NCI-H82 treated with DMSO at 0.1 percent for 48 hours (cell line): ENCODE measurements around the gene RND3.

Experiments
- DNase-seq: peaks from one replicate; lab custom pipeline; 2025; ENCODE audit not compliant: unreplicated experiment; lab: John Stamatoyannopoulos, UW

Gene RND3

GRCh38 chr2:150445398-150445797, 42.1 kb downstream of the RND3 start:
- DNase-seq: no peak

GRCh38 chr2:150442484-150442883, 45.0 kb downstream of the RND3 start:
- no peak for DNase-seq

- no peak for DNase-seq
Observed at GRCh38 chr2:150441784-150442183, 45.7 kb downstream of the RND3 start.

DNA sequence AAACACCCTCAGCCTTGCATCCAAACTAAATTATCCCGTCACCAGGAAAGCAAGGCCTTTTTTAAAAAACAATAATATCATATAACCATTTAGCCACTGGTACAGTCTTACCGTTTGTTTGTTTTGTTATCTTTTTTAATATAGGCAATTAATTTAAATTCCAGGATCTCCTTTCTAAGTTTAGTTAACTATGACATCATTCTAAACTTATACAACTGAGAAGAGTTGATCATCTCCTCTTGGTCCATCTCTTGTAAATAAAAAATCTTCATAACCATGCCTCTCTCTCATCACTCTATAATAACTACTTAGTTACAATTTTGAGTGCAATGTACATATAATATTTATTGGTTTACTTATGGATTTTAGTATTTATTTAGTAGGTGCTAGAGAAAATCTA, 46.2 kb downstream of the RND3 start:
- DNase-seq: no peak

DNA sequence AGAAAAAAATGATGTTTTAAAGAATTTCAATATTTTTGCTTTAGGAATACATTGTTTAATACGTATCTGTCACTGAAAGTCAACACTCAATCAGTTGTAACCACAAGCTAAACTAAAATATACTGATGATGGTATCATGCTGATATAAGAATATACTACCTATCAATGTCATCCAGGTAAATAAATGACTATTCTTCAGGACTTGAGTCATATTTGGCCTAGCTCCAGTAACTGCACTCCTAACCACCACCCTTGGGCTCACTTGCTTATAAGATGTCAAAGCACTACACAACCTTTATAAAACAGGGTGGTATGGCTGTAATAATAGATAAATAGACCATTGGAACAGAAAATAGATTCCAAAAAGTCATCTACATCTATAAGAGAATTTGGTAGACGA, 48.8 kb downstream of the RND3 start:
- DNase-seq: no peak

GRCh38 chr2:150438041-150438440, 49.4 kb downstream of the RND3 start:
- DNase-seq: no peak

DNA sequence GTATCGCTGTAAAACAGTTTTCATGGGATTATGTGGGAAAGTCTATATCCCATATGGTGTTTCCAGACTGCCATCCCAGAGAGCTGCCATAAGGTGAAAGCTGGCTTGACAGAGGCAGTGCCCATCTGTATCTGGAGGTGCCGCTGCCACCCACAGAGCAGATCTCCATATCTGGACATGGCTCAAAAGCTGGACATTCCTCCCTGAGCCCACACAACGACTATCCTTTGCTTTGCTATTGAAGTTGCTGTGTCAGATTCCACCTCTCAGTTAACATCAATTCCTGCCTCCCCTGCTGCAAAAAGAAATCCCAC, 55.2 kb downstream of the RND3 start:
- no peak for DNase-seq

- DNase-seq: no peak
Observed at GRCh38 chr2:150431561-150432311, 55.7 kb downstream of the RND3 start.

DNA sequence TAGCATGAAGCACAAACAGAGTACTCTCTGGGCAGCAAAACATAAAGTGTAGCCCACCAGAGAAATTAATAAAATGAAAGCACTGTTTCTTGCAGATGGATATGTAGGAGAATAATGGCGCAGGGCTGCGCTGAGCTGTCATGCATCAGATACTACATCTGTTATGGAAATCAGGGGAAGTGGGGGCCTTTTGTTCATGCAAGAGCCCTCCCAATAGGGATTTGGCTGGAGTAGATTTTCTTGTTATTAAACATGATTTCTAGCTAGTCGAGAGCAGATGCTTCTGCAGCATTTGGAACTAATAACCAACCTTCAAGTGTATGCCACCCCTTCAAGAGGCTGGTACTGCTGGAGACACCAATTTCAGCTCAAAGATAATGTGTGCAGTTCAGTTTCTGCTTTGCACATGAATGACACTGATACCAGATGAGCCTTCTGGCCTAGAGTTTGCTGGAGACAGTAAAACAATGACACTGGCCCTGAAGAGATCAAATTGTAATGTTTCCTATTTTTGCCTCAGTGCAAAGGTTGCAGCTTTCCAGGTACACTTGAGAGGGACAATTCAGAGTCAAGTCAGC, 58.0 kb downstream of the RND3 start:
- no peak for DNase-seq

- DNase-seq: no peak
Observed at GRCh38 chr2:150428641-150429040, 58.8 kb downstream of the RND3 start.

DNA sequence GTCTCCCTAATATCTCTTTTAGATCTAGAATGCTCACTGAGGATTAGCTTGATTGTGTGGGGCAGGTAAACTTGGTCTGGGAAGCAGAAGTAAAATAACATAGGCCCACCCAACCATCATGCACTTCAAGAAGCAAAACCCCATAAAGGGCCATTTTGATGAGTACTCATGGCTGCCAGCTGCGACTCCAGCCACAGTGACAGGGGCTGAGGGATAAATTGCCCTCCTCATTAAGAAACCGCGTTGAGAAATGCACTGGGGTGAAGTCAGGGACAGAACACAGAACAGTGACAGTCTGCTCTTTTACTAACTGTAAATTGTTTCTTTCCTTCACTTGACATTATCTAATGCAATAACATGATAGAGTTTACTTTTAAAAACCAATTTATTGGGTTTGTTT, 60.2 kb downstream of the RND3 start:
- DNase-seq: no peak

- no peak for DNase-seq
Observed at GRCh38 chr2:150426724-150427123, 60.7 kb downstream of the RND3 start.

- DNase-seq: no peak
Observed at GRCh38 chr2:150426315-150426714, 61.2 kb downstream of the RND3 start.

GRCh38 chr2:150425121-150425955, 62.1 kb downstream of the RND3 start:
- DNase-seq: no peak

GRCh38 chr2:150424406-150424805, 63.1 kb downstream of the RND3 start:
- no peak for DNase-seq

GRCh38 chr2:150421126-150421651, 66.3 kb downstream of the RND3 start:
- DNase-seq: no peak

- no peak for DNase-seq
Observed at GRCh38 chr2:150418916-150419315, 68.6 kb downstream of the RND3 start.
